Activated naive CD8-positive, alpha-beta T cell treated with anti-CD3 and anti-CD28 coated beads for 36 hours (primary cell): ENCODE data around the gene C2. TPM values are rescaled to one million over a fixed set of nuclear protein-coding genes. Genes with fewer than 3 reads are reported as not detected.
"Not testable (repeated sequence)": the region's sequence is repeated elsewhere in the genome, so short reads cannot be mapped to it uniquely, and the experiment has no call there.

ENCODE experiments used
- DNase-seq: peaks from one replicate; pipeline ENCODE4 v3.0.0; 2021
- H3K27ac Mint-ChIP-seq: one replicate; pipeline ENCODE4 v1.8.0; 2022; ENCODE audit warnings: mild to moderate bottlenecking, moderate library complexity, mixed read lengths
- H3K27me3 Mint-ChIP-seq: one replicate; pipeline ENCODE4 v1.8.0; 2022; ENCODE audit warnings: mild to moderate bottlenecking, mixed read lengths
- H3K36me3 Mint-ChIP-seq: one replicate; pipeline ENCODE4 v1.8.0; 2021; ENCODE audit warnings: mild to moderate bottlenecking, mixed read lengths
- H3K4me1 Mint-ChIP-seq: one replicate; pipeline ENCODE4 v1.8.0; 2021; ENCODE audit warnings: mixed read lengths
- H3K4me3 Mint-ChIP-seq: one replicate; pipeline ENCODE4 v1.8.0; 2022; ENCODE audit warnings: mild to moderate bottlenecking, moderate library complexity, mixed read lengths
- H3K9me3 Mint-ChIP-seq: one replicate; pipeline ENCODE4 v1.8.0; 2022; ENCODE audit warnings: mixed read lengths
- total RNA-seq, 2 experiments: library from RNA; stranded (reverse); gene quantifications; one replicate each; pipeline ENCODE4 v1.2.3, GENCODE V29; 2021

The C2 gene
- total RNA-seq, 2 experiments from 2014 or later, result 0.42 to 1.6 TPM

DNA sequence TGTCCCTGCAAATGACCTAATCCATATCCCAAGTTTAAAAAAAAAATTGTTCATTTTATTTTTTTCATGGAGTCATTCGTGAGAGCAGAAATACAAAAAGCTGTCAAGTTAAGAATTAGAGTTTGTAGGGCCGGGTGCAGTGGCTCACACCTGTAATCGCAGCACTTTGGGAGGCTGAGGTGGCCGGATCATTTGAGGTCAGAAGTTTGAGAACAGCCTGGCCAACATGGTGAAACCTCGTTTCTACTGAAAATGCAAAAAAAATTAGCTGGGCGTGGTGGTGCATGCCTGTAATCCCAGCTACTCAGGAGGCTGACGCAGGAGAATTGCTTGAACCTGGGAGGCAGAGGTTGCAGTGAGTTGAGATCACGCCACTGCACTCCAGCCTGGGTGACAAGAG, 20.8 kb upstream of the C2 start:
- not testable (repeated sequence) for DNase-seq, H3K9me3 Mint-ChIP-seq, H3K27me3 Mint-ChIP-seq, H3K27ac Mint-ChIP-seq, H3K36me3 Mint-ChIP-seq, H3K4me3 Mint-ChIP-seq
- peaks cover 10% of the 10 kb centered on the region for H3K4me1 Mint-ChIP-seq

DNA sequence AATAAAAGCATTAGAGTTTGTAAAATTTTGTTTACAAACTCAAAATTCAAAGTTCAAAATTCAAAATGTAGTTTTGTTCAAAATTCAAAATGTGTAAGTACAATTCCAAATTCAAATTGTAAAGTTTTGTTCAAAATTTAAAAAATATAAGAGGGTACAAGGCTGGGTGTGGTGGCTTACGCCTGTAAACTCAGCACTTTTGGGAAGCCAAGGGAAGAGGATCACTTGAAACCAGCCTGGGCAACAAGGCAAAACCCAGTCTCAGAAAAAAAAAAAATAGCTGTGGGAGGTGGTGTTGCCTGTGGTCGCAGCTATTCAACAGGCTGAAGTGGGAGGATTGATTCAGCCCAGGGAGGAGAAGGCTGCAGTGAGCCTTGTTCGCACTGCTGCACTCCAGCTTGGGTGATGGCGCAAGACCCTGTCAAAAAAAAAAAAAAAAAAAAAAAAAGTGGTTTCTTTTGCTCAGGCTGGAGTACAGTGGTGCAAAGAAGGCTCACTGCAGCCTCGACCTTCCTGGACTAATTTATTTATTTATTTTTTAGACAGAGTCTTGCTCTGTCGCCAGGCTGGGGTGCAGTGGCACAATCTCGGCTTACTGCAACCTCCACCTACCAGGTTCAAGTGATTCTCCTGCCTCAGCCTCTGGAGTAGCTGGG, 20.2 kb upstream of the C2 start:
- Mint-ChIP-seq H3K4me1 (peaks cover 10% of the 10 kb centered on the region), H3K27ac (no peak overlapping the region), H3K9me3 (no peaks in the 10 kb centered on the region), H3K27me3 (peaks cover 12% of the 10 kb centered on the region), H3K4me3 (no peak overlapping the region), H3K36me3 (no peaks in the 10 kb centered on the region)
- no peak for DNase-seq

- not testable (repeated sequence) for DNase-seq, H3K4me1 Mint-ChIP-seq, H3K4me3 Mint-ChIP-seq, H3K9me3 Mint-ChIP-seq, H3K27ac Mint-ChIP-seq, H3K36me3 Mint-ChIP-seq
- peaks cover 11% of the 10 kb centered on the region for H3K27me3 Mint-ChIP-seq
These were observed 19.3 kb upstream of the C2 start for GRCh38 chr6:31908255-31908654.

GRCh38 chr6:31908791-31909190, 18.7 kb upstream of the C2 start:
- peaks cover 11% of the 10 kb centered on the region for H3K27me3 Mint-ChIP-seq
- H3K27ac Mint-ChIP-seq, result no peak overlapping the region
- H3K4me1 Mint-ChIP-seq, result peaks cover 3% of the 10 kb centered on the region
- H3K4me3 Mint-ChIP-seq, result no peak overlapping the region
- no peaks in the 10 kb centered on the region for H3K36me3 Mint-ChIP-seq
- DNase-seq, result no peak
- H3K9me3 Mint-ChIP-seq, result no peaks in the 10 kb centered on the region

GRCh38 chr6:31909298-31909697, 18.2 kb upstream of the C2 start:
- not testable (repeated sequence) for H3K4me3 Mint-ChIP-seq, H3K27ac Mint-ChIP-seq

DNA sequence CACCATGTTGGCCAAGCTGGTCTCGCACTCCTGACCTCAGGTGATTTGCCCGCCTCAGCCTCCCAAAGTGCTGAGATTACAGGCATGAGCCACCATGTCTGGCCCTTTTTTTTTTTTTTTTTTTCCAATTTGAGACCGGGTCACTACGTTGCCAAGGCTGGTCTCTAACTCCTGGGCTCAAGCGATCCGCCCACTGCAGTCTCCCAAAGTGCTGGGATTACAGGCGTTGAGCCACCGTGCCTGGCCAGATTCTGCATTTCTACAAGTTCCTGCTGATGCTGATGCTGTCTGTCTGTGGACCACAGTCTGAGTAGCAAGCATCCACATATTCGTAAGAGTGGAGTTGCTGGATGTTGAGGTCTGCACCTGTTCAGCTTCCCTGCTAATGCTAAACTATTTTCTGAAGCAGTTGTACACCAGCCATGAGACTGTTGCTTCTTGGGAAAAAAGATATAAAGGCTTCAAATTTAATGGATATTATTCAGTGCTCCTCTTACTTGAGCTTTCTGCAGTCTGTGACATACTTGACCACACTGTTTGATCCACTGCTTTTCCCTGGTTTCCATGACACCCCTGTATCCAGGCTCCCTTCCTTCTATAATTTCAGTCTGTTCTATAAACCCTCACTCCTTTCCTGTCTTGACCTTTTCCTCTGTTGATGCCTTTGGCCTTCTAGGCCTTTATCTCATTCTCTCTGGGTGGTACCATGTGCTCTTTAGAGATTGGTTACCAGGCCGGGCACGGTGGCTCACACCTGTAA, 15.5 kb upstream of the C2 start:
- Mint-ChIP-seq H3K4me1 (peaks cover 3% of the 10 kb centered on the region), H3K36me3 (no peaks in the 10 kb centered on the region), H3K9me3 (no peaks in the 10 kb centered on the region), H3K27ac (no peak overlapping the region), H3K27me3 (peaks cover 11% of the 10 kb centered on the region), H3K4me3 (no peak overlapping the region)
- no peak for DNase-seq

More at GRCh38 chr6:31909298-31909697, 18.2 kb upstream of the C2 start:
- not testable (repeated sequence) for H3K4me1 Mint-ChIP-seq, H3K9me3 Mint-ChIP-seq, DNase-seq, H3K36me3 Mint-ChIP-seq
- peaks cover 11% of the 10 kb centered on the region for H3K27me3 Mint-ChIP-seq

DNA sequence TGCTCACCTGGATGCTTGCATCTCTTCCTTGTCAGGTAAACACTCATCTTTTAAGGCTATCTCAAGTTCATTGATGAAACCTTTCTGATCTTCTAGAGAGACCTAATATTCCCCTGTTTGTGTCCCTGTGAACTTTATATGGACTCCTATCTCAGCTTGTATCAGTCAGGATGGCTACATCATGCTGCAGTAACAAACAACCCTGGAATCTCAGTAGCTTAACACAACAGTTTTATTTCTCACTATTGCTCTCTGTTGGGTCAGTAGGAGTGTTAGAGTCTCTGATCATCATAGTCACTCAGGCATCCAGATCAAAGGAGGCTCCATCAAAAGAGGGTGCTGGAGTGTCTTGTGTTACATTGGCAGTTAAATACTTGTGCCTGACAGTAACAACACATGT, 12.2 kb upstream of the C2 start:
- Mint-ChIP-seq H3K9me3 (no peaks in the 10 kb centered on the region), H3K27ac (no peak overlapping the region), H3K4me1 (peaks cover under 1% of the 10 kb centered on the region), H3K27me3 (peaks cover 7% of the 10 kb centered on the region), H3K36me3 (no peaks in the 10 kb centered on the region), H3K4me3 (no peak overlapping the region)
- no peak for DNase-seq

- Mint-ChIP-seq H3K4me3 (no peak overlapping the region), H3K4me1 (no peaks in the 10 kb centered on the region), H3K36me3 (no peaks in the 10 kb centered on the region), H3K27ac (no peak overlapping the region), H3K27me3 (peaks cover 7% of the 10 kb centered on the region), H3K9me3 (no peaks in the 10 kb centered on the region)
- DNase-seq, result no peak
These were observed 11.8 kb upstream of the C2 start for GRCh38 chr6:31915756-31916155.

- no peaks in the 10 kb centered on the region for H3K4me1 Mint-ChIP-seq
- no peak overlapping the region for H3K27ac Mint-ChIP-seq
- H3K9me3 Mint-ChIP-seq, result no peaks in the 10 kb centered on the region
- H3K27me3 Mint-ChIP-seq, result no peaks in the 10 kb centered on the region
- DNase-seq, result no peak
- H3K36me3 Mint-ChIP-seq, result no peaks in the 10 kb centered on the region
- no peak overlapping the region for H3K4me3 Mint-ChIP-seq
These were observed 9.3 kb upstream of the C2 start for GRCh38 chr6:31918069-31918720.

DNA sequence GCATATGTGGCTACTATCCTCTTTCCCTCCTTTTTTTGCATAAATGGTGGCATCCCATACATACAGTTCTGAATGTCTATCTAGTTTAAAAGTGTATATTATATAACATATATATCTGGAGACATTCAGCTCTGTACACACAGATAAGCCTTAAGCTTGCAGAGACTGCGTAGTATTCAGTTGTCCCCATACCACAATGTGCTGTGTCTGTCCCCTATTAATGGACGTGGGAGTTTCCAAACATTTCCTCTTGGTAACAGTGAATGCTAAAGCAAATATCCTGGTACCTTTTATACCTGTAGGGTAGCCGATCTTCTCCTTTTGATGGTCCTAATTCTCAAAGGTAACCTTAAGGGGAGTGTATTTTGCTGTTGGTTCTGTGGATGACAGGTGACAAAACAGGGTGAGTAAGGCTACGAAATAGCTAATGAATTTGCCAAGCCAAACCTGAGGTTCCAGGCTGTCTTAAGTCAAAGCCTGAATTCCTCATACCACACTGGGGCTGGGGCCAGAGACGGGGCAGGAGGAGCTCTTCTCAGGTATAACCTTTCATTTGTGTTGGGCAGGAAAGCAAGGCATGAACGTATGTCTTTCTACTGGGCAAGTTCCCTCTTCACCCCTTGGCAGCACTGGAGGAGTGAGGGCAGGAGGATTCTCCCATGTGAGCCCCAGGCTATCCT, 7.8 kb upstream of the C2 start:
- H3K4me3 Mint-ChIP-seq, result no peak overlapping the region
- no peak for DNase-seq
- no peaks in the 10 kb centered on the region for H3K9me3 Mint-ChIP-seq
- H3K27me3 Mint-ChIP-seq, result no peaks in the 10 kb centered on the region
- H3K36me3 Mint-ChIP-seq, result no peaks in the 10 kb centered on the region
- no peak overlapping the region for H3K27ac Mint-ChIP-seq
- no peaks in the 10 kb centered on the region for H3K4me1 Mint-ChIP-seq

DNA sequence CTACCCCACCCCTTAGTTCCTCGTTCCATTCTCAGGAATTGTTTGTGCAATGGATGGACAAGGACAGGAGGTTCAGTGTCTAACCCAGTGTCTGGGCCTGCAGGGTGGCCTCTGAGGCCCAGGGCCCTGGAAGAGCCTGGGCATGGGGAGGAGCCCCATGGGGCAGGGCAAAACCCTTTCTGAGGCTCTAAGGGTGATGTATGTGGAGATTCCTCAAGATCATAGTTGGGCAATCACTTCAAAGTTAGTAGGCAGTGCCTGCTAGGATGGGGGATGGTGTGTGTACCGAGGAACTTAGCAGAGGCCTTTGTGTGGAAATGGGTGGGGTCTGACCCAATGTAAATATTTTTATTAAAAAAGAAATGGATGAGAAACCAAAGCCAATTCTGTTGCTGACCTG, 6.7 kb upstream of the C2 start:
- Mint-ChIP-seq H3K27ac (no peak overlapping the region), H3K9me3 (no peaks in the 10 kb centered on the region), H3K36me3 (no peaks in the 10 kb centered on the region), H3K27me3 (no peaks in the 10 kb centered on the region), H3K4me1 (peaks cover 2% of the 10 kb centered on the region), H3K4me3 (no peak overlapping the region)
- no peak for DNase-seq

DNA sequence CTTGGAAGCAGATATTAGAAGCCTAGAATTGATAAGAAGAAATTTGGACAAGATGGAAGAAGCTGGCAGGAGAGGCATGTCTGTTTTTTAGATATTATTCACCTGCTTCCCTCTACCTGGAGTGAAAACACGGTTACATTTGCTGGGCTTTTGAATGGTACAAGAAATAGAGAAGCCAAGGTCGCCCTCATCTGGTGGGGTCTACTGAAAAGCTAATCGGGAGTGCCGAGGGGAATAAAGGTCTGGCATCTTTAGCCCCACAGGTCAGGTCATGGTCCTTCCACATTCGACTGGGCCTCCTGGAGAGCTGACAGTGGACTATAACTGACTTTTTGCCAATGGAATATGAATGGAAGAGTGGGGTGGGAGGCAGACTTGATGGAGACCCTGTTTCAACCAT, 4.6 kb upstream of the C2 start:
- DNase-seq, result no peak
- H3K4me1 Mint-ChIP-seq, result peaks cover 2% of the 10 kb centered on the region
- H3K27me3 Mint-ChIP-seq, result no peaks in the 10 kb centered on the region
- no peak overlapping the region for H3K27ac Mint-ChIP-seq
- H3K4me3 Mint-ChIP-seq, result no peak overlapping the region
- H3K9me3 Mint-ChIP-seq, result no peaks in the 10 kb centered on the region
- no peaks in the 10 kb centered on the region for H3K36me3 Mint-ChIP-seq

DNA sequence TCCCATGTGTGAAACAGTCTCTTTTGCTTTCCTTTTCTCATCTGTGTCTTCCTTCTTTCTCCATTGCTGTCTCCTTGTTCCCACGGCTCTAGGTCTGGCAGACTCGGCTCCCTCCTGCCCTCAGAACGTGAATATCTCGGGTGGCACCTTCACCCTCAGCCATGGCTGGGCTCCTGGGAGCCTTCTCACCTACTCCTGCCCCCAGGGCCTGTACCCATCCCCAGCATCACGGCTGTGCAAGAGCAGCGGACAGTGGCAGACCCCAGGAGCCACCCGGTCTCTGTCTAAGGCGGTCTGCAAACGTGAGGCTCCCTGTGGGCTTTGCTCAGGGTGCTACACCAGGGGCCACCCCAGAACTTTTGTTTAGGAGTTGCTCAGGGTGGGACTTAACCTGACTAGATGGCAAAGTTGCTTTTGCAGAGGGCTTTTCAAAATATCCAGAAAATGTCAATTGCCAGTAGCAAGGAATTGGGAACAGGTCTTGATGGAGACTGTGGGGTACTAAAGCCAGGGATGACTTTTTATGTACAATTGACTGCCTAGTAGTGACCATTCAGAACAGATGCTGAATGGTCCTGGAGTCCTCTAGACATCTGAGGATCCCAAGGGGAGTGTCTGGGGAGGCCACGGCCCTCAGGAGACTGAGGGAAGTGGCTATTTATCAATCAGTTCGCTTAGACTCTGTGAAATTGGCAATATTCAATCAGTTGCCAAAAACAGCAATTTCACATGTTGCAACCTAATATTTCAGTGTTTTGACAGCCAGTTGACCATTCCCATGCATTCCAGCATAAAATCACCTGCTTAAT, 550 bp downstream of the C2 start:
- Mint-ChIP-seq H3K27ac (no peak overlapping the region), H3K27me3 (no peaks in the 10 kb centered on the region), H3K36me3 (no peaks in the 10 kb centered on the region), H3K4me3 (no peak overlapping the region), H3K4me1 (peaks cover 2% of the 10 kb centered on the region), H3K9me3 (no peaks in the 10 kb centered on the region)
- DNase-seq, result no peak

GRCh38 chr6:31928672-31928939, 1.1 kb downstream of the C2 start:
- no peak for DNase-seq
- no peaks in the 10 kb centered on the region for H3K9me3 Mint-ChIP-seq
- H3K27ac Mint-ChIP-seq, result no peak overlapping the region
- no peaks in the 10 kb centered on the region for H3K36me3 Mint-ChIP-seq
- no peaks in the 10 kb centered on the region for H3K27me3 Mint-ChIP-seq
- no peak overlapping the region for H3K4me3 Mint-ChIP-seq
- peaks cover 2% of the 10 kb centered on the region for H3K4me1 Mint-ChIP-seq

GRCh38 chr6:31930962-31931361, 3.4 kb downstream of the C2 start:
- no peak for DNase-seq
- Mint-ChIP-seq H3K27ac (no peak overlapping the region), H3K4me3 (no peak overlapping the region), H3K4me1 (no peaks in the 10 kb centered on the region), H3K9me3 (no peaks in the 10 kb centered on the region), H3K27me3 (no peaks in the 10 kb centered on the region), H3K36me3 (no peaks in the 10 kb centered on the region)
